ENCODE results near the gene GUCA2B. TPM values are rescaled to one million over a fixed set of nuclear protein-coding genes. Genes with fewer than 3 reads are reported as not detected.

The GUCA2B gene
- total RNA-seq, 1 experiment from 2014 or later: not detected

DNA sequence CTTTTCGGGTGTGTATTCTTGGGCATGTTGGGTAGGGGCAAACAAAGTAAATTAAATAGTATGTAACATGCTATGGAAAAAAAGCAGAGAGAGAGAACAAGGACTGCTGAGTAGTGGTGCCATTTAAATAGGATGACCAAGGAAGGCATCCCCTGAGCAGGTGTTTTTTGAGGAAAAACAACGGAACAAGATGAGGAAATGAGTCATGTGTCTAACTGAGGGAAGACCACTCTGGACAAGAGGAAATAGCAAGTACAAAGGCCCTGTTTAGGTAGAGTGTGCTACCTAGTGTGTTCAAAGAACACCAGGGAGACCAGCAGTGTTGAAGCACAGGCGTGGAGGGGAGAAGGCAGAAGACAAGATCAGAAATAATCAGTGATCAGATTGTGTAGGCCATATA lies 31.4 kb downstream of the GUCA2B start:
- no peaks in the 10 kb centered on the region for H3K9me3 Mint-ChIP-seq (ENCODE audit: low read depth, unreplicated experiment)
- CTCF ChIA-PET: interaction anchor here (0.7 kb wide), 1 partner anchor 10 kb away, joined by 3 read pairs; no protein-coding TSS in a partner anchor

DNA sequence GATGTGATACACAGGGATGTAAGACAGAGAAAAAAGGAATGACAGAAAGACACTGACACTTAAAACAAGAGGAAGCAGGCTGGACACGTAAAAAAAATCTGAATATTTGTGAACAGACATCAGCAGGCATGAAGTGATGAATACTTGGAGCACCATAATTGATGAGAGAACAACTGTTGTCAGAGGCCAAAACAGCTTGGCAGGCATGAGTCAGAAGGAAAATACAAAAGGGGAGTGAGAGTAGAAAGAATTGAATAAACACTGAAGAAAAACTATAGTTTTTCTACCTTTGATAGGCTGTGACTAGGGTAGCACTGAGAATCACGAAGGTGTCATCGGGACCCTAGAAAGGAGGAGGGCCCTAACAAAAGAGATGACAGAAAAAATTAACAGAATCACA lies 32.9 kb downstream of the GUCA2B start:
- no peak for TF ChIP-seq CTCF (IDR thresholded peaks at IDR 0.05; ENCODE audit: unreplicated experiment)
- BruUV-seq (replicated peaks): no TSS peak
- DNase-seq: no peak
- no peak overlapping the region for H3K4me3 Mint-ChIP-seq (ENCODE audit: low read depth, unreplicated experiment)
- no peaks in the 10 kb centered on the region for H3K4me1 Mint-ChIP-seq (ENCODE audit: low read depth, unreplicated experiment)
- H3K27me3 Mint-ChIP-seq (ENCODE audit: unreplicated experiment): no peaks in the 10 kb centered on the region
- no peaks in the 10 kb centered on the region for H3K9me3 Mint-ChIP-seq (ENCODE audit: low read depth, unreplicated experiment)
- H3K36me3 Mint-ChIP-seq (ENCODE audit: insufficient read depth, unreplicated experiment): peaks cover 9% of the 10 kb centered on the region
- no peak overlapping the region for H3K27ac Mint-ChIP-seq (ENCODE audit: unreplicated experiment)
- intact Hi-C loops (cut with micrococcal nuclease; ENCODE audit: unreplicated experiment): no loop called here
- CTCF ChIA-PET: no interaction called here

More for the DNA sequence above, 31.4 kb downstream of the GUCA2B start:
- Mint-ChIP-seq H3K4me1 (ENCODE audit: low read depth, unreplicated experiment) (no peaks in the 10 kb centered on the region), H3K4me3 (ENCODE audit: low read depth, unreplicated experiment) (no peak overlapping the region), H3K27ac (ENCODE audit: unreplicated experiment) (no peak overlapping the region), H3K27me3 (ENCODE audit: unreplicated experiment) (no peaks in the 10 kb centered on the region), H3K36me3 (ENCODE audit: insufficient read depth, unreplicated experiment) (peaks cover 6% of the 10 kb centered on the region)
- TF ChIP-seq CTCF (IDR thresholded peaks at IDR 0.05; ENCODE audit: unreplicated experiment): no peak
- no TSS peak for BruUV-seq (replicated peaks)
- intact Hi-C loops (cut with micrococcal nuclease; ENCODE audit: unreplicated experiment): no loop called here
- no peak for DNase-seq

DNA sequence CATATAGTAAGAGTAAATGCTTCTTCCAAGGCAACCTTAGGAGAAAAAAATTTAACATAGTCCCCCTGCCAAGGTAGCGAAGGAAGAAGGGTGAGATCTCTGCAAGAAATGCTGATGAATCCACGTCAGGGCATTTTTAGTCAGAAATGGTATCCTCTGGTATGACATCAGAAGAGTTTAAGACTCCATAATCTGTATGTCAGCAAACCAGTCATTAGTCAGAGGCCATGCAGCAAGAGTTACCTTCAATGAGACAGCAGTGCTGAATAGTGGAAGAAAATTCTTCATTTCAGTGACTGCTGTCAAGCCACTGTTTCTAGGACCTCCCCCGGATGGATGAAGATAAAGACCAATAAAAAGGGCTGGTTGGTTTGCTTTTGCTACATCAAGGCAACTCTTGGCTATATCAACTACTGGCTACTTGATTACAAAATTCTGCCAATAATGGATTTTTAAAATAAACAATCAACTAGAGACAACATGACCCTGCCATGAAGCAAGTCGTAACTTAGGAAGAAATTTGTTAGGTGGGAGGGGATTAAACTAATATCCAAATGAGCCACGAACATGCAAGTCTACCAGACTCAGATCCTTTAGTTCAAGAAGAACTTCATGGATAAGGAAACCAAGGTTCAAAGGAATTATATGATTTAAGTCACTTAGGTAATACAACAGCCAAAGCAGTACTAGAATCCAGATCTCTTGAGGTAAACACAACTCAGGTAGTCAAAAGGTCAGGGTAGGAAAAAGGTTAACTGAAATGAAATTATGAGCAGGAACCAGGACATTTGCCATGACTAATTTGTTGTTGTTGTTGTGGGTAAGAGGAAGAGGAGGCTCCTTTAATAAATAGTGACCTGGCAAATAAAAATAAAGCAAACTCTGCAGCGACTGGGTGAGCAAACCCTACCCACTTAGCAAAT lies 37.0 kb downstream of the GUCA2B start:
- intact Hi-C loops (cut with micrococcal nuclease; ENCODE audit: unreplicated experiment): no loop called here
- no peaks in the 10 kb centered on the region for H3K9me3 Mint-ChIP-seq (ENCODE audit: low read depth, unreplicated experiment)
- no peaks in the 10 kb centered on the region for H3K4me1 Mint-ChIP-seq (ENCODE audit: low read depth, unreplicated experiment)
- no peak overlapping the region for H3K27ac Mint-ChIP-seq (ENCODE audit: unreplicated experiment)
- no TSS peak for BruUV-seq (replicated peaks)
- CTCF ChIA-PET: interaction anchor here (0.5 kb wide), 1 partner anchor 145 kb away, joined by 6 read pairs; no protein-coding TSS in a partner anchor
- no peak for TF ChIP-seq CTCF (IDR thresholded peaks at IDR 0.05; ENCODE audit: unreplicated experiment)
- H3K36me3 Mint-ChIP-seq (ENCODE audit: insufficient read depth, unreplicated experiment): peaks cover 7% of the 10 kb centered on the region
- H3K4me3 Mint-ChIP-seq (ENCODE audit: low read depth, unreplicated experiment): no peak overlapping the region
- DNase-seq: no peak
- H3K27me3 Mint-ChIP-seq (ENCODE audit: unreplicated experiment): no peaks in the 10 kb centered on the region

- Mint-ChIP-seq H3K27ac (ENCODE audit: unreplicated experiment) (no peak overlapping the region), H3K4me1 (ENCODE audit: low read depth, unreplicated experiment) (no peaks in the 10 kb centered on the region), H3K36me3 (ENCODE audit: insufficient read depth, unreplicated experiment) (peaks cover 7% of the 10 kb centered on the region), H3K27me3 (ENCODE audit: unreplicated experiment) (no peaks in the 10 kb centered on the region), H3K4me3 (ENCODE audit: low read depth, unreplicated experiment) (no peak overlapping the region), H3K9me3 (ENCODE audit: low read depth, unreplicated experiment) (no peaks in the 10 kb centered on the region)
- no peak for TF ChIP-seq CTCF (IDR thresholded peaks at IDR 0.05; ENCODE audit: unreplicated experiment)
- no TSS peak for BruUV-seq (replicated peaks)
- intact Hi-C loops (cut with micrococcal nuclease; ENCODE audit: unreplicated experiment): no loop called here
- DNase-seq: no peak
- CTCF ChIA-PET: no interaction called here
Measured at GRCh38 chr1:42191319-42191718, 38.1 kb downstream of the GUCA2B start.

Measured in Calu3 (cell line).